WERI-Rb-1 (cell line): ENCODE results near the gene TMEM107.
A peak's percentile ranks its signal among the peaks of the same experiment; 100 is the strongest.

Experiments used
- DNase-seq: peaks from one replicate; pipeline ENCODE4 v3.0.0-alpha.2; 2020
- H3K27ac ChIP-seq: fragments of 250-450 bp; sonication (Bioruptor Pico); 2 replicates; pipeline ENCODE4 v1.5.1; 2020; ENCODE audit warnings: mild to moderate bottlenecking, moderate library complexity
- H3K27me3 ChIP-seq: fragments of 250-450 bp; sonication (Bioruptor Pico); 2 replicates; pipeline ENCODE4 v1.5.1; 2021; ENCODE audit warnings: mild to moderate bottlenecking, low read depth, moderate library complexity; ENCODE audit not compliant: insufficient read depth, severe bottlenecking
- H3K36me3 ChIP-seq: fragments of 250-450 bp; sonication (Bioruptor Pico); 2 replicates; pipeline ENCODE4 v1.5.1; 2020; ENCODE audit warnings: mild to moderate bottlenecking, moderate library complexity
- H3K4me3 ChIP-seq: 2 replicates; pipeline ENCODE4 v1.5.1; 2011; ENCODE audit warnings: low read depth, mild to moderate bottlenecking, control low read depth, low read length
- H3K9me3 ChIP-seq: fragments of 250-450 bp; sonication (Bioruptor Pico); 2 replicates; pipeline ENCODE4 v1.5.1; 2021; ENCODE audit warnings: mild to moderate bottlenecking, moderate library complexity; ENCODE audit not compliant: severe bottlenecking
- TF ChIP-seq, protein P1 (sequence below): IDR thresholded peaks from 2 replicates; pipeline ENCODE4 v1.5.1; 2011; ENCODE audit warnings: low read depth, mild to moderate bottlenecking, control low read depth, inconsistent platforms, low read length

Gene TMEM107

DNA sequence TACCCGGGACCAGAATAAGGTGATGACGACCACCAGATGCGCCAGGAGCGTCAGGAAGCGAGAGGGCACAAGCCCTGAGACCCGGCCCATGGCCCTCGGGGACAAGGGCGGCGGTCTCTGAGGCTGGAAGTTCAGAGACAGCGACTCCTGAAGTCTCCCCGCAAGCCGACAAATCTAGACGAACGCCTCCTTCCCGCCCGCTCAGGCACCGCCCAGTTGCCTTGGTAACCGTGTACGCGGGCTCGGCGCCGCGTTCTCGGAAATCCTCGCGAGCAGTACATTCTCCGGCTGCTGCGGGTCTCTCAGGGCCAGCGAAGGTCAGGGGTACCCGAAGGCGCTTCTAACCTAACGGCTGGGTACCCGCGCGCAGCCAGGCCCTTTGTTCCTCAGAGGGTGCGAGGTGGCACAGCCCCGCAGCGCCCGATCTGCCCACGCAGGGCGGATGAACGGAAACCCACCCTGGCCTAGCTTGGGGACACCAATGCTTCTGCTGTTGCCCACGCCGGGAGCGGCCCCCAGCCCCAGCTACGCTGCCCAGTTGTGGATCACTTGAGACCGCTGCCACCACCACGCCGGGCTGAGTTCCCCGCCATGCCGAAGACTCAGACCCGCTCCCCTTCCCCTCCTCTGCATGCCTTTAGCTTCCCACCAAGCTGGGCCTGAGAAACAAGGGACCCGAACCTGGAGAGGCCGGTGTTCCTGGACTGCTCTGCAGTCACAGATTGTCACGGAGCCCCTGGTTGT lies at the start of gene TMEM107:
Gene TMEM107, minus strand, starts transcription at position 184 of the 744 bp plus-strand sequence. Its CDS starts 94 bp downstream, at position 90.
- no peaks in the 10 kb centered on the region for H3K27me3 ChIP-seq
- no peaks in the 10 kb centered on the region for H3K36me3 ChIP-seq
- TF ChIP-seq, protein P1, sequence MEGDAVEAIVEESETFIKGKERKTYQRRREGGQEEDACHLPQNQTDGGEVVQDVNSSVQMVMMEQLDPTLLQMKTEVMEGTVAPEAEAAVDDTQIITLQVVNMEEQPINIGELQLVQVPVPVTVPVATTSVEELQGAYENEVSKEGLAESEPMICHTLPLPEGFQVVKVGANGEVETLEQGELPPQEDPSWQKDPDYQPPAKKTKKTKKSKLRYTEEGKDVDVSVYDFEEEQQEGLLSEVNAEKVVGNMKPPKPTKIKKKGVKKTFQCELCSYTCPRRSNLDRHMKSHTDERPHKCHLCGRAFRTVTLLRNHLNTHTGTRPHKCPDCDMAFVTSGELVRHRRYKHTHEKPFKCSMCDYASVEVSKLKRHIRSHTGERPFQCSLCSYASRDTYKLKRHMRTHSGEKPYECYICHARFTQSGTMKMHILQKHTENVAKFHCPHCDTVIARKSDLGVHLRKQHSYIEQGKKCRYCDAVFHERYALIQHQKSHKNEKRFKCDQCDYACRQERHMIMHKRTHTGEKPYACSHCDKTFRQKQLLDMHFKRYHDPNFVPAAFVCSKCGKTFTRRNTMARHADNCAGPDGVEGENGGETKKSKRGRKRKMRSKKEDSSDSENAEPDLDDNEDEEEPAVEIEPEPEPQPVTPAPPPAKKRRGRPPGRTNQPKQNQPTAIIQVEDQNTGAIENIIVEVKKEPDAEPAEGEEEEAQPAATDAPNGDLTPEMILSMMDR: 0 out of 2 replicates have a peak, but pooled peaks have one; percentile 16
- peak within 1 kb of the TSS; percentile 65 for H3K4me3 ChIP-seq
- no peaks in the 10 kb centered on the region for H3K9me3 ChIP-seq
- DNase-seq: peak; percentile 91
- peak within 1 kb of the TSS; percentile 89 for H3K27ac ChIP-seq

DNA sequence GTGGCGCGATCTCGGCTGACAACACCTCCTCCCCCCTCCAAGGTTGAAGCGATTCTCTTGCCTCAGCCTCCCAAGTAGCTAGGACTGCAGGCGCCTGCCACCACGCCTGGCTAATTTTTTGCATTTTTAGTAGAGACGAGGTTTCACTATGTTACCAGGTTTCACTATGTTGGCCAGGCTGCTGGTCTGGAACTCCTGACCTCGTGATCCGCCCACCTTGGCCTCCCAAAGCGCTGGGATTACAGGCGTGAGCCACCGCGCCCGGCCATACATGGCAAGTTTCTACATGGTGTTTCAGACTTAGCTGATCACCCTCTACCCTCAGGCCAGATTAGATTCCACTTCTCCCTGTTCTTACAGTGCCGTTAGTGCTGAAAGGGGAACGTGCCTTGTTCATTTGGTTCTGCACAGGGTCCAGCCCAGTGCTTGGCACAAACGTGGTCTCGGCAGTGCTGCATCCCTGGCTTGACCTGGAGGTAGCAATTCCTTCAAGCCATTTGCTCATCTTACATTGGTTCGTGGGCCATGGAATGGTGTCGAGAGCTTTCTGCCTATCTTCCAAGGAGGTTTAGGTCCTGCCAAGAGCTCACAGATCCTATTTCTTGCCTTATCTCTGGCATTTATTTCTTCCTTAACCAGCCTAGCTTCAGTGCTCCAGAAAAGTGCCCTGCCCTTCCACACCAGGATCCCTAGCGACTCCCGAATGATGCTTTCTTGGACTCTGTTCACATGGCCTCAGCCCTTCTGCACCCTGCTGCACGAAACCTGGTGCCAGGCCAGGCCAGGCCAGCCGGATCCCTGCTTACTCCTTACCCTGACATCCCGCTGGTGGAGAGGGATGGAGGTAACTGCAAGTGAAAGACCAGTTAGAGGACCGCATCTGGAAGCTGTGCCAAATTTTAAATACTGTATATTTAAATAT lies 49.0 kb upstream of the TMEM107 start:
- Histone ChIP-seq H3K9me3 (no peaks in the 10 kb centered on the region), H3K27ac (no peak overlapping the region), H3K4me3 (no peak overlapping the region), H3K27me3 (no peaks in the 10 kb centered on the region), H3K36me3 (peaks cover 36% of the 10 kb centered on the region)
- no peak for DNase-seq
- TF ChIP-seq, protein P1: no peak

DNA sequence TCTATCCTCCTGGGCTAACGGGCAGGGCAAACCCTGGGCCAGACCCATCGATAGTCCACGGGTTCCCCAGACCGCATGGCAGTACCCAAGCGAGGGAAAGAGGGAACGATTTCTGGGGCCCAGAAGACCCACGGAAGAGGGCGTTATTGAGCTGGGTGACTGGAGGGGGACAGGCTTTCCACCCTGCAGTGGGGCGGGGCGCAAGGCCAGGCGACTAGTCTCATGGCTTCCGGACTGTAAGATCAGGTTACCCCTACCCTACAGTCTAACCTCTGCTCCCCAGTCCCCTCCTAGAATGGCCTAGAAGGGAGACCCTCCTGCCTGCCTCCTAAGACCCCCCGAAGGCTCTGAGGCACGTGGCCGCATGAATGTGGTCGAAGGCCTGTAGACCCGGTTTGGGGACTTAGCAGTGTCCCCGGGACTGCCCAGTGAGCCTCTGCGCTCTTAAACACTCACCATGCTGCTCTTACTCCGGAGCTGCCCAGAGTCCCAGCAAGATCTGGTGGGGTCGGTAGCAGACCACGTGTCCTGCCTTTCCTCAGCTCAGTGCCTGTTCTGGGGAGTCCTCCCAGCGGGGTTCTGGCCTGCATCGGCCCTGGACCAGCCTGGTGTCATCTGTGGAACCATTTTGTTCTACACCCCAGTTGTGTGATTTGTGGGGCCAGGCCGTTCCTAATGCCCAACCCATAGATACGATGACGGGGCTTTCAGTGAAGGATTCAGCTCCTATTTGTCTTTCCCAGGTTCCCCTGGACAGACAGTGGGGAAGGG lies 47.4 kb upstream of the TMEM107 start:
- TF ChIP-seq, protein P1: peak; percentile 56
- peak; percentile 79 for DNase-seq
- H3K4me3 ChIP-seq: peak overlapping the region; percentile 77
- H3K27me3 ChIP-seq: no peaks in the 10 kb centered on the region
- peak overlapping the region; percentile 88 for H3K27ac ChIP-seq
- H3K9me3 ChIP-seq: no peaks in the 10 kb centered on the region
- H3K36me3 ChIP-seq: peaks cover 20% of the 10 kb centered on the region

DNA sequence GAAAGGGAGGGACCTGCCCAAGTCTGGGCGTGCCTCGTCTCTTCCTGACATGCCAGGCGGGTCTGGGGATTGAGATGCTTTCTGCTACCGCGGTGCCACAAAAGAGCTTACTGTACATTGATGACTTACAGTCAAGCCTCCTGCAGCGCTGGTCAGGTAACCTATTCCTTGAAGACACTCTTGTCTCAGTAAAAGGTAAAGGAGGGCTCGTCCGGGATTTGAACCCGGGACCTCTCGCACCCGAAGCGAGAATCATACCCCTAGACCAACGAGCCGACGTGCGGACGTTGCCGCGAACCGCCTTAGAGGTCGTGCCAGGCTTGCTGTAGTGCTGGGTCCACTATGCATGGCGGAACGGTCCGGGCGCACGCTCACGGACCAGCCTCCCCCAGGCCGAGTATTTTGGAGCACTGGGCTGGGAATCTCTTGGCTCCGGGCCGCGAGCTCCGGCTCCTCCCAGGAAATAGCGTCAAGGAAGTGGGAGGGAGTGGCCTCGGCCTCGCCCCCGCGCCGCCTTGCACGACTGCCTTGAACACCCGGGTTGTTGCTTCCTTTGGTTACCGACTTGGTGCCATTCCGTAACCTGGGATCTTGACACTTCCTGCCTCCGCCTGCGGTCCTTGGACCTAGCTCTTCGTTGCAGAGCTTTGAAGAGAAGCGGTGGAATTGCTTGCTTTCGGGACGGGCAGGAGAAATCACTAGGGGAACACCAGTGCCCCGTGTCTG lies 46.6 kb upstream of the TMEM107 start:
- peak; percentile 89 for DNase-seq
- Histone ChIP-seq H3K27ac (peak overlapping the region; percentile 88), H3K36me3 (peaks cover 13% of the 10 kb centered on the region), H3K27me3 (no peaks in the 10 kb centered on the region), H3K4me3 (peak overlapping the region; percentile 77), H3K9me3 (no peaks in the 10 kb centered on the region)
- TF ChIP-seq, protein P1: no peak

DNA sequence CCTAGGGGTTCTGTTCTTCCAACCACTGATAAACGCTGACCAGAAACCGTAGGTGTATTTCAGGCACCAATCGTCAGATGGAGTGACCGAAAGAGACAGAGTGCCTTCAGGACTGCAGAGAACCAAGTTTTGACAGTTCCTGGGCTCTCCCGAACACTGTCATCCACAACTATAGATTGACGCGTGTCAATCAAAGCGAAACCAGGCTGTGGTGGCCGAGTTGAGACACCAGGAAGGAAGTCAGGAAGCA lies 46.1 kb upstream of the TMEM107 start:
- H3K36me3 ChIP-seq: peaks cover 8% of the 10 kb centered on the region
- no peaks in the 10 kb centered on the region for H3K27me3 ChIP-seq
- H3K9me3 ChIP-seq: no peaks in the 10 kb centered on the region
- H3K27ac ChIP-seq: peak overlapping the region; percentile 88
- H3K4me3 ChIP-seq: peak overlapping the region; percentile 77
- TF ChIP-seq, protein P1: no peak
- no peak for DNase-seq
